ENCODE results near the gene UQCRH. TPM values are rescaled to one million over a fixed set of nuclear protein-coding genes. Genes with fewer than 3 reads are reported as not detected.

UQCRH gene
- total RNA-seq, 1 experiment from 2014 or later: 663 TPM

DNA sequence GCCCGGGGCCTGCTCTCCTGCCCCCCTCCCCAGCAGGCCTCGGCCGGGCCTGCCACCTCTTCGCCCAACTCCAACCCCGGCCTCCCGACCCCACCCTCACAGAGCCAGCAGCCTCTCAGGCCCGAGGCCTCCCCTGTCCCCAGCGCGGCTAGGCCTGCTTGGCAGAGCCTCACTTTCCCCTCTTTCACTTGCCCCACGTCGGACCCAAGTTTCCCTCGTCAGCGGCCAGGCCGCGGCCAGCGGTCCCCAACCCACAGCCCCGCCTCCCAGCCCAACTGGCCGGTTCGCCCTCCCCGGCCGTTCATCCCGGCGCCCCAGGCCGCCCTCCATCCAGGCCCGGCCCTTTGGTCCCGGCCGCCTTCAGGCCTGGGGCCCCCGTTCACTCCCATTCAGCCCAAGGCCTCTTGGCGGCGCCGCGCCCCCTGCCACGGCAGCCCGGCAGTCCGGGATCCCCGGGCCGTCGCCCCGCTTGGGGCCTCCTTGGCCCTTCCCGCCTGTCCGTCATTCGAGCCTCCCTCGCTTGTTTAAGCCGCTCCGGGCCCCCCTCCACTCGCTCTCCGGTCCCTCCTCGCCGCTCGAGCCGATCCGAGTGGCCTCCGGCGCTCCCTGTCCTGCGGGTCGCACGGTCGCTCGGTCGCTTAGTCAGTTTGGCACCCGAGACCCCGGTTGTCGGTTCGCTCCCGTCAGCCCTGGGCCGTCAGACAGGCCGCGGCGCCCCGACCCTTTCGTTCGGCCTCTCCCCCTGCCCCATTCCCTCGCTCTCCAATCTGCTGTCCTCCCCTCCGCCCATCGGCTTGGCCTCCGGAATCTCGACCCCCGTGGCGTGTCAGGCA, 1.5 kb upstream of the UQCRH start (continued):
- TF ChIP-seq KAT7 (CRISPR knock-in tag; IDR thresholded peaks at IDR 0.05; ENCODE audit: borderline replicate concordance): peak; percentile 94

DNA sequence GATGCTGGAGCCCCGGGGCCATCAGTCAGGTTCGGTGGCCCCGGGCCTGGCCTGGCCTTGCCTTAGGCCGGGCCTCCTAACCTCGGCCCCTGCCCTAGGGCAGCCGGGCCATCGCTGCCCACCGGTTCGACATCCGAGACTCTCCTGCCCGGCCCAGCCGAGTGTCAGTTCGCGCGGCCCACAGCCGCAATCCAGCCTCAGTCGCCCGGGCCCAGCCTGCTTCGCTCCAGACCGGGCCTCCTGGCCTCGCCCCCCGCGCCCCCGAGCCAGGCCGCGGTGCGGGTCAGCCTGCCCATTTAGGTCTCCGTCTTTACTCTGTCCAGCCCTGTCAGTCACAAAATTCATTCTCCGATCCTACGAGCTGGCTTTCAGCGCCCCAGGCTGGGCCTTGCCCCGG, 859 bp upstream of the UQCRH start:
- Mint-ChIP-seq H3K36me3 (peaks cover 20% of the 10 kb centered on the region), H3K27ac (no peak overlapping the region), H3K9me3 (no peaks in the 10 kb centered on the region), H3K27me3 (ENCODE audit: low read depth) (no peaks in the 10 kb centered on the region), H3K4me3 (peak overlapping the region; percentile 100), H3K4me1 (peaks cover 57% of the 10 kb centered on the region)
- ATAC-seq (peak; percentile 4), DNase-seq (ENCODE audit: low spot score) (peak; percentile 43)
- ChIA-PET POLR2A (interaction anchor here (0.6 to 2.5 kb wide), 6 partner anchors 9 to 781 kb away, joined by 3 to 13 read pairs (median 4); partner anchors contain the start of genes NSUN4, PRDX1 and RAD54L), CTCF (interaction anchor here (0.6 to 2.3 kb wide), 7 partner anchors 31 to 100 kb away, joined by 3 to 8 read pairs (median 5); partner anchors contain the start of genes NSUN4 and RAD54L)
- TF ChIP-seq, protein P1, sequence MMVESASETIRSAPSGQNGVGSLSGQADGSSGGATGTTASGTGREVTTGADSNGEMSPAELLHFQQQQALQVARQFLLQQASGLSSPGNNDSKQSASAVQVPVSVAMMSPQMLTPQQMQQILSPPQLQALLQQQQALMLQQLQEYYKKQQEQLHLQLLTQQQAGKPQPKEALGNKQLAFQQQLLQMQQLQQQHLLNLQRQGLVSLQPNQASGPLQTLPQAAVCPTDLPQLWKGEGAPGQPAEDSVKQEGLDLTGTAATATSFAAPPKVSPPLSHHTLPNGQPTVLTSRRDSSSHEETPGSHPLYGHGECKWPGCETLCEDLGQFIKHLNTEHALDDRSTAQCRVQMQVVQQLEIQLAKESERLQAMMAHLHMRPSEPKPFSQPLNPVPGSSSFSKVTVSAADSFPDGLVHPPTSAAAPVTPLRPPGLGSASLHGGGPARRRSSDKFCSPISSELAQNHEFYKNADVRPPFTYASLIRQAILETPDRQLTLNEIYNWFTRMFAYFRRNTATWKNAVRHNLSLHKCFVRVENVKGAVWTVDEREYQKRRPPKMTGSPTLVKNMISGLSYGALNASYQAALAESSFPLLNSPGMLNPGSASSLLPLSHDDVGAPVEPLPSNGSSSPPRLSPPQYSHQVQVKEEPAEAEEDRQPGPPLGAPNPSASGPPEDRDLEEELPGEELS (CRISPR knock-in tag; IDR thresholded peaks at IDR 0.05): peak; percentile 8; the same call in 1 of the 2 replicates
- TF ChIP-seq, protein P2, sequence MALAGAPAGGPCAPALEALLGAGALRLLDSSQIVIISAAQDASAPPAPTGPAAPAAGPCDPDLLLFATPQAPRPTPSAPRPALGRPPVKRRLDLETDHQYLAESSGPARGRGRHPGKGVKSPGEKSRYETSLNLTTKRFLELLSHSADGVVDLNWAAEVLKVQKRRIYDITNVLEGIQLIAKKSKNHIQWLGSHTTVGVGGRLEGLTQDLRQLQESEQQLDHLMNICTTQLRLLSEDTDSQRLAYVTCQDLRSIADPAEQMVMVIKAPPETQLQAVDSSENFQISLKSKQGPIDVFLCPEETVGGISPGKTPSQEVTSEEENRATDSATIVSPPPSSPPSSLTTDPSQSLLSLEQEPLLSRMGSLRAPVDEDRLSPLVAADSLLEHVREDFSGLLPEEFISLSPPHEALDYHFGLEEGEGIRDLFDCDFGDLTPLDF (CRISPR knock-in tag; IDR thresholded peaks at IDR 0.05): no peak
- peak; percentile 56; the same call in 1 of the 2 replicates for TF ChIP-seq CREB1 (CRISPR knock-in tag; IDR thresholded peaks at IDR 0.05)
- TF ChIP-seq, protein P3, sequence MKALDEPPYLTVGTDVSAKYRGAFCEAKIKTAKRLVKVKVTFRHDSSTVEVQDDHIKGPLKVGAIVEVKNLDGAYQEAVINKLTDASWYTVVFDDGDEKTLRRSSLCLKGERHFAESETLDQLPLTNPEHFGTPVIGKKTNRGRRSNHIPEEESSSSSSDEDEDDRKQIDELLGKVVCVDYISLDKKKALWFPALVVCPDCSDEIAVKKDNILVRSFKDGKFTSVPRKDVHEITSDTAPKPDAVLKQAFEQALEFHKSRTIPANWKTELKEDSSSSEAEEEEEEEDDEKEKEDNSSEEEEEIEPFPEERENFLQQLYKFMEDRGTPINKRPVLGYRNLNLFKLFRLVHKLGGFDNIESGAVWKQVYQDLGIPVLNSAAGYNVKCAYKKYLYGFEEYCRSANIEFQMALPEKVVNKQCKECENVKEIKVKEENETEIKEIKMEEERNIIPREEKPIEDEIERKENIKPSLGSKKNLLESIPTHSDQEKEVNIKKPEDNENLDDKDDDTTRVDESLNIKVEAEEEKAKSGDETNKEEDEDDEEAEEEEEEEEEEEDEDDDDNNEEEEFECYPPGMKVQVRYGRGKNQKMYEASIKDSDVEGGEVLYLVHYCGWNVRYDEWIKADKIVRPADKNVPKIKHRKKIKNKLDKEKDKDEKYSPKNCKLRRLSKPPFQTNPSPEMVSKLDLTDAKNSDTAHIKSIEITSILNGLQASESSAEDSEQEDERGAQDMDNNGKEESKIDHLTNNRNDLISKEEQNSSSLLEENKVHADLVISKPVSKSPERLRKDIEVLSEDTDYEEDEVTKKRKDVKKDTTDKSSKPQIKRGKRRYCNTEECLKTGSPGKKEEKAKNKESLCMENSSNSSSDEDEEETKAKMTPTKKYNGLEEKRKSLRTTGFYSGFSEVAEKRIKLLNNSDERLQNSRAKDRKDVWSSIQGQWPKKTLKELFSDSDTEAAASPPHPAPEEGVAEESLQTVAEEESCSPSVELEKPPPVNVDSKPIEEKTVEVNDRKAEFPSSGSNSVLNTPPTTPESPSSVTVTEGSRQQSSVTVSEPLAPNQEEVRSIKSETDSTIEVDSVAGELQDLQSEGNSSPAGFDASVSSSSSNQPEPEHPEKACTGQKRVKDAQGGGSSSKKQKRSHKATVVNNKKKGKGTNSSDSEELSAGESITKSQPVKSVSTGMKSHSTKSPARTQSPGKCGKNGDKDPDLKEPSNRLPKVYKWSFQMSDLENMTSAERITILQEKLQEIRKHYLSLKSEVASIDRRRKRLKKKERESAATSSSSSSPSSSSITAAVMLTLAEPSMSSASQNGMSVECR (CRISPR knock-in tag; IDR thresholded peaks at IDR 0.05; ENCODE audit: borderline replicate concordance): no peak
- TF ChIP-seq GTF2I (CRISPR knock-in tag; conservative IDR thresholded peaks at IDR 0.05): no peak
- TF ChIP-seq, protein P4, sequence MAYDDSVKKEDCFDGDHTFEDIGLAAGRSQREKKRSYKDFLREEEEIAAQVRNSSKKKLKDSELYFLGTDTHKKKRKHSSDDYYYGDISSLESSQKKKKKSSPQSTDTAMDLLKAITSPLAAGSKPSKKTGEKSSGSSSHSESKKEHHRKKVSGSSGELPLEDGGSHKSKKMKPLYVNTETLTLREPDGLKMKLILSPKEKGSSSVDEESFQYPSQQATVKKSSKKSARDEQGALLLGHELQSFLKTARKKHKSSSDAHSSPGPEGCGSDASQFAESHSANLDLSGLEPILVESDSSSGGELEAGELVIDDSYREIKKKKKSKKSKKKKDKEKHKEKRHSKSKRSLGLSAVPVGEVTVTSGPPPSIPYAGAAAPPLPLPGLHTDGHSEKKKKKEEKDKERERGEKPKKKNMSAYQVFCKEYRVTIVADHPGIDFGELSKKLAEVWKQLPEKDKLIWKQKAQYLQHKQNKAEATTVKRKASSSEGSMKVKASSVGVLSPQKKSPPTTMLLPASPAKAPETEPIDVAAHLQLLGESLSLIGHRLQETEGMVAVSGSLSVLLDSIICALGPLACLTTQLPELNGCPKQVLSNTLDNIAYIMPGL (CRISPR knock-in tag; IDR thresholded peaks at IDR 0.05): no peak
- no peak for TF ChIP-seq SP1 (CRISPR knock-in tag; conservative IDR thresholded peaks at IDR 0.05)
- TF ChIP-seq, protein P5, sequence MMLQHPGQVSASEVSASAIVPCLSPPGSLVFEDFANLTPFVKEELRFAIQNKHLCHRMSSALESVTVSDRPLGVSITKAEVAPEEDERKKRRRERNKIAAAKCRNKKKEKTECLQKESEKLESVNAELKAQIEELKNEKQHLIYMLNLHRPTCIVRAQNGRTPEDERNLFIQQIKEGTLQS (CRISPR knock-in tag; conservative IDR thresholded peaks at IDR 0.05): no peak
- peak; percentile 19; the same call in 1 of the 2 replicates for TF ChIP-seq ZNF416 (CRISPR knock-in tag; IDR thresholded peaks at IDR 0.05)
- no peak for TF ChIP-seq PRRX2 (CRISPR knock-in tag; IDR thresholded peaks at IDR 0.05)
- TF ChIP-seq, protein P6, sequence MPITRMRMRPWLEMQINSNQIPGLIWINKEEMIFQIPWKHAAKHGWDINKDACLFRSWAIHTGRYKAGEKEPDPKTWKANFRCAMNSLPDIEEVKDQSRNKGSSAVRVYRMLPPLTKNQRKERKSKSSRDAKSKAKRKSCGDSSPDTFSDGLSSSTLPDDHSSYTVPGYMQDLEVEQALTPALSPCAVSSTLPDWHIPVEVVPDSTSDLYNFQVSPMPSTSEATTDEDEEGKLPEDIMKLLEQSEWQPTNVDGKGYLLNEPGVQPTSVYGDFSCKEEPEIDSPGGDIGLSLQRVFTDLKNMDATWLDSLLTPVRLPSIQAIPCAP (CRISPR knock-in tag; IDR thresholded peaks at IDR 0.05): no peak
- no peak for TF ChIP-seq RORB (CRISPR knock-in tag; IDR thresholded peaks at IDR 0.05)
- no peak for TF ChIP-seq NR2C2 (CRISPR knock-in tag; IDR thresholded peaks at IDR 0.05)
- TF ChIP-seq, protein P7, sequence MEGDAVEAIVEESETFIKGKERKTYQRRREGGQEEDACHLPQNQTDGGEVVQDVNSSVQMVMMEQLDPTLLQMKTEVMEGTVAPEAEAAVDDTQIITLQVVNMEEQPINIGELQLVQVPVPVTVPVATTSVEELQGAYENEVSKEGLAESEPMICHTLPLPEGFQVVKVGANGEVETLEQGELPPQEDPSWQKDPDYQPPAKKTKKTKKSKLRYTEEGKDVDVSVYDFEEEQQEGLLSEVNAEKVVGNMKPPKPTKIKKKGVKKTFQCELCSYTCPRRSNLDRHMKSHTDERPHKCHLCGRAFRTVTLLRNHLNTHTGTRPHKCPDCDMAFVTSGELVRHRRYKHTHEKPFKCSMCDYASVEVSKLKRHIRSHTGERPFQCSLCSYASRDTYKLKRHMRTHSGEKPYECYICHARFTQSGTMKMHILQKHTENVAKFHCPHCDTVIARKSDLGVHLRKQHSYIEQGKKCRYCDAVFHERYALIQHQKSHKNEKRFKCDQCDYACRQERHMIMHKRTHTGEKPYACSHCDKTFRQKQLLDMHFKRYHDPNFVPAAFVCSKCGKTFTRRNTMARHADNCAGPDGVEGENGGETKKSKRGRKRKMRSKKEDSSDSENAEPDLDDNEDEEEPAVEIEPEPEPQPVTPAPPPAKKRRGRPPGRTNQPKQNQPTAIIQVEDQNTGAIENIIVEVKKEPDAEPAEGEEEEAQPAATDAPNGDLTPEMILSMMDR (IDR thresholded peaks at IDR 0.05): no peak
